Peyer's patch (tissue), 4 donors: ENCODE data around the gene CCDC83. TPM values are rescaled to one million over a fixed set of nuclear protein-coding genes. Genes with fewer than 3 reads are reported as not detected.
A peak's percentile ranks its signal among the peaks of the same experiment; 100 is the strongest.
"Not testable (repeated sequence)": the region's sequence is repeated elsewhere in the genome, so short reads cannot be mapped to it uniquely, and the experiment has no call there.

ENCODE experiments used
- DNase-seq, 3 donors: peaks; one replicate each; pipeline ENCODE4 v3.0.0-alpha.2; 2017 to 2019
- H3K27ac ChIP-seq, 4 donors: fragments of 200-600 bp; sonication (generic); one replicate each; pipeline ENCODE4 v1.5.1; 2016 to 2019
- H3K27me3 ChIP-seq, 2 donors: fragments of 200-600 bp; sonication (generic); one replicate each; pipeline ENCODE4 v1.5.1; 2019
- H3K36me3 ChIP-seq, 3 donors: fragments of 200-600 bp; sonication (generic); one replicate each; pipeline ENCODE4 v1.5.1; 2016 to 2019
- H3K4me1 ChIP-seq, 4 donors: fragments of 200-600 bp; sonication (generic); one replicate each; pipeline ENCODE4 v1.5.1; 2016 to 2019
- H3K4me3 ChIP-seq, 4 donors: fragments of 200-600 bp; sonication (generic); 1 replicate in 3 of 4; 2 replicates in 1 of 4; pipeline ENCODE4 v1.5.1; 2016 to 2019; ENCODE audit warnings: mild to moderate bottlenecking in 1 of 4
- H3K9me3 ChIP-seq, 4 donors: fragments of 200-600 bp; sonication (generic); one replicate each; pipeline ENCODE4 v1.5.1; 2016 to 2019; ENCODE audit warnings: mild to moderate bottlenecking in 1 of 4
- POLR2A ChIP-seq, 2 donors: fragments of 450-650 bp; IDR thresholded peaks; one replicate each; pipeline ENCODE4 v1.5.1; 2017; ENCODE audit warnings: antibody characterized with exemption in 2 of 2, mild to moderate bottlenecking in 2 of 2, moderate library complexity in 2 of 2
- total RNA-seq, 4 donors: library from RNA; depleted of rRNA; stranded (reverse); fragments of >200 nt; gene quantifications; one replicate each; pipeline ENCODE4 v1.1.0, GENCODE V29; 2016
- TF ChIP-seq, protein P1 (sequence below), 6 experiments: fragments of 450-650 bp in 4 of 6; fragments of 200-600 bp in 2 of 6; sonication (generic) in 1 of 6; IDR thresholded peaks; one replicate each; pipeline ENCODE4 v1.5.1; 2017 to 2019; ENCODE audit warnings: antibody characterized with exemption in 6 of 6, mild to moderate bottlenecking in 3 of 6, moderate library complexity in 1 of 6

The CCDC83 gene
- total RNA-seq, 4 donors from 2014 or later: not detected

DNA sequence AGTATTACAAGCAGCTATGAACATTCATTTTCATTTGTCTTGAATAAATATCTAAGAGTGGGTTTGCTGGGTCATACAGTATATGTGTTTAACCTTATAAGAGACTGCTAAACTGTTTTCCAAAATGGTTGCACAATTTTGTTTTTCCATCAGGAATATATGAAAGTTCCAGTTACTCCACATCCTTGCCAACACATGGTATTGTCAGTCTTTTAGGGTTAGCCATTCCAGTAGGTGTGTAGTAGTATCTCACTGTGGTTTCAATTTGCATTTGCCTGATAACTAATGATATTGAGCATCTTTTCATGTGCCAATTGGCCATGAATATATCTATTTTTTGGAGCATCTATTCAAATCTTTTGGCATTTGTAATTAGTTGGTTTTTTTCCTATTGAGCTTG is 7.7 kb upstream of the CCDC83 start:
- TF ChIP-seq, protein P1, sequence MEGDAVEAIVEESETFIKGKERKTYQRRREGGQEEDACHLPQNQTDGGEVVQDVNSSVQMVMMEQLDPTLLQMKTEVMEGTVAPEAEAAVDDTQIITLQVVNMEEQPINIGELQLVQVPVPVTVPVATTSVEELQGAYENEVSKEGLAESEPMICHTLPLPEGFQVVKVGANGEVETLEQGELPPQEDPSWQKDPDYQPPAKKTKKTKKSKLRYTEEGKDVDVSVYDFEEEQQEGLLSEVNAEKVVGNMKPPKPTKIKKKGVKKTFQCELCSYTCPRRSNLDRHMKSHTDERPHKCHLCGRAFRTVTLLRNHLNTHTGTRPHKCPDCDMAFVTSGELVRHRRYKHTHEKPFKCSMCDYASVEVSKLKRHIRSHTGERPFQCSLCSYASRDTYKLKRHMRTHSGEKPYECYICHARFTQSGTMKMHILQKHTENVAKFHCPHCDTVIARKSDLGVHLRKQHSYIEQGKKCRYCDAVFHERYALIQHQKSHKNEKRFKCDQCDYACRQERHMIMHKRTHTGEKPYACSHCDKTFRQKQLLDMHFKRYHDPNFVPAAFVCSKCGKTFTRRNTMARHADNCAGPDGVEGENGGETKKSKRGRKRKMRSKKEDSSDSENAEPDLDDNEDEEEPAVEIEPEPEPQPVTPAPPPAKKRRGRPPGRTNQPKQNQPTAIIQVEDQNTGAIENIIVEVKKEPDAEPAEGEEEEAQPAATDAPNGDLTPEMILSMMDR (IDR thresholded peaks at IDR 0.05): no peak
- no peak for TF ChIP-seq POLR2A (IDR thresholded peaks at IDR 0.05)
- Histone ChIP-seq H3K4me3 (no peak overlapping the region), H3K36me3 (no peaks in the 10 kb centered on the region), H3K27me3 (no peaks in the 10 kb centered on the region), H3K27ac (no peak overlapping the region), H3K9me3 (no peaks in the 10 kb centered on the region), H3K4me1 (no peaks in the 10 kb centered on the region)
- no peak for DNase-seq

DNA sequence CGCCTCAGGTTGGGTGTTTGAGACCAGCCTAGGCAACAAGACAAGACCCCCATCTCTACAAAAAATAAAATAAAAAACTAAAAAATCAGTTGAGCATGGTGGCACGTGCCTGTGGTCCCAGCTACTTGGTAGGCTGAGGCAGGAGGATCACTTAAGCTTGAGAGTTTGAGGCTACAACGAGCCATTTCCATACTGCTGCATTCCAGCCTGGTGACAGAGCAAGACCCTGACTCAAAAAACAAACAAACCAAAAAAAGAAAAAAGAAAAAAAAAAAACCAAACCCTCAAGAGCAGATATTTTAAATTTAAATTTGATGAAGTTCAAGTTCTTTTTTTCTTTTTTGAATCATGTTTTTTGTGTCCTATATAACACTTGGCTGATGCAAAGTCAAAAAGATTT is 7.2 kb upstream of the CCDC83 start:
- H3K27me3 ChIP-seq: no peaks in the 10 kb centered on the region
- no peaks in the 10 kb centered on the region for H3K9me3 ChIP-seq
- no peak overlapping the region for H3K27ac ChIP-seq
- H3K4me3 ChIP-seq: no peak overlapping the region
- no peak for DNase-seq
- no peaks in the 10 kb centered on the region for H3K36me3 ChIP-seq
- H3K4me1 ChIP-seq: no peaks in the 10 kb centered on the region
- no peak for TF ChIP-seq POLR2A (IDR thresholded peaks at IDR 0.05)
- TF ChIP-seq, protein P1 (IDR thresholded peaks at IDR 0.05): no peak

DNA sequence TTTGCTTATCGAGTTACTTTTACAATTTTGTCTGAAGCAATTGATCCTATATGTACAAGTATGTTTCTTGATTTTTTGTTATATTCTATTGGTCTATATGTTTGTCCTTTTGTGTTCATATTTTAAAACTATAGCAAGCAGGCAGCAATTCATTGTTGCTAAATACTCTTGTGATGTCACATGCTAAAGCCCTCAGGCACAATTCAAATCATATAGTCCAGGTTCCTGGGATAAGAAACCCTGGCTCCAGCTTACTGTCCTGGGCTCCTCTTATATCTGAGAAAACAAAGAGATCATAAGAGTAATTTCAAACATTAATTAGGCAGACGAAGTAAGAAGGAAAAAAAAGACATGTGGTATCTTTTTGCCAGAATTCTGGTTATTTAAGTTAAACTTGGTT is 6.6 kb upstream of the CCDC83 start:
- H3K27ac ChIP-seq: no peak overlapping the region
- no peak for DNase-seq
- no peak for TF ChIP-seq POLR2A (IDR thresholded peaks at IDR 0.05)
- TF ChIP-seq, protein P1 (IDR thresholded peaks at IDR 0.05): no peak
- H3K9me3 ChIP-seq: no peaks in the 10 kb centered on the region
- H3K4me3 ChIP-seq: no peak overlapping the region
- H3K4me1 ChIP-seq: no peaks in the 10 kb centered on the region
- H3K36me3 ChIP-seq: no peaks in the 10 kb centered on the region
- H3K27me3 ChIP-seq: no peaks in the 10 kb centered on the region

DNA sequence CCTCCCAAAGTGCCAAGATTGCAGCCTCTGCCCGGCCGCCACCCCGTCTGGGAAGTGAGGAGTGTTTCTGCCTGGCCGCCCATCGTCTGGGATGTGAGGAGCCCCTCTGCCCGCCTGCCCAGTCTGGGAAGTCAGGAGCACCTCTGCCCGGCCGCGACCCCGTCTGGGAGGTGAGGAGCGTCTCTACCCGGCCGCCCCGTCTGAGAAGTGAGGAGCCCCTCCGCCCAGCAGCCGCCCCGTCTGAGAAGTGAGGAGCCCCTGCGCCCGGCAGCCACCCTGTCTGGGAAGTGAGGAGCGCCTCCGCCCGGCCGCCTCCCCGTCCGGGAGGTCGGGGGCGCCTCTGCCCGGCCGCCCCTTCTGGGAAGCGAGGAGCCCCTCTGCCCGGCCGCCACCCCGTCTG is 2.4 kb upstream of the CCDC83 start:
- not testable (repeated sequence) for H3K27me3 ChIP-seq, H3K9me3 ChIP-seq, H3K27ac ChIP-seq, DNase-seq, H3K4me1 ChIP-seq, H3K4me3 ChIP-seq, H3K36me3 ChIP-seq

DNA sequence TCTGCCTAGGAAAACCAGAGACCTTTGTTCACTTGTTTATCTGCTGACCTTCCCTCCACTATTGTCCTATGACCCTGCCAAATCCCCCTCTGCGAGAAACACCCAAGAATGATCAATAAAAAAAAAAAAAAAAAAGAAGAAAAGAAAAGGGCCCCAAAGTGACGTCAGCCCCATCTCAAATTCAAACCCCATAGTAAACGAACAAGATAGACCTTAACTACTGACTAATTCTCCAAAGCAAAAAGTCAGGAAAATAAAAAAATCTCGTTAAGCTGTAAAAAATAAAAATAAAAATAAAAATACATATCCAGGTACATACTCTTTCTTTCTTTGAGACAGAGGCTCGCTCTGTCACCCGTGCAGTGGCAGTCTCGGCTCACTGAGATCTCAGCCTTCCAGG is 1.6 kb upstream of the CCDC83 start:
- not testable (repeated sequence) for H3K4me3 ChIP-seq, H3K27ac ChIP-seq, H3K9me3 ChIP-seq, H3K4me1 ChIP-seq, H3K27me3 ChIP-seq, DNase-seq, H3K36me3 ChIP-seq

DNA sequence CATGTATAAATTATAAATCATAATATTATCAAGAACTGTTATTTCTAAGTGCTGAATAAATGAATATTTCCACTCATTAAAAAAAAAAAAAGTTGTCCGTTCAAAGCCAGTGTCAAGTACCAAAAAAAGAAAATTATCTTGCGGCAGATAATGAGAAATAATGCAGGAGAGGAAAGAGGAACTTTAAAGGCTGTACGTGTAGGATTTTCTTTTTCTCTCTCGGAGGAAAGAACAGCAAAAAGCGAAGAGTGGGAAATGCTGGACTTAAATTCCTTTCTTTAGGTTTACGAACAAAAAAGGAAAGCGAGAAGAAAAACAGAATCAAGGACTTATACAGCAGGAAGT is 999 bp upstream of the CCDC83 start:
- Histone ChIP-seq H3K4me1 (peaks cover 0 to 5% (median 0%) of the 10 kb centered on the region in 4 donors), H3K27ac (peak overlapping the region; percentile 76 to 80 (median 78)), H3K36me3 (no peaks in the 10 kb centered on the region), H3K9me3 (no peaks in the 10 kb centered on the region), H3K27me3 (no peaks in the 10 kb centered on the region), H3K4me3 (peak overlapping the region; percentile 47 to 59 (median 56))
- no peak for DNase-seq
- TF ChIP-seq, protein P1 (IDR thresholded peaks at IDR 0.05): no peak
- no peak for TF ChIP-seq POLR2A (IDR thresholded peaks at IDR 0.05)

DNA sequence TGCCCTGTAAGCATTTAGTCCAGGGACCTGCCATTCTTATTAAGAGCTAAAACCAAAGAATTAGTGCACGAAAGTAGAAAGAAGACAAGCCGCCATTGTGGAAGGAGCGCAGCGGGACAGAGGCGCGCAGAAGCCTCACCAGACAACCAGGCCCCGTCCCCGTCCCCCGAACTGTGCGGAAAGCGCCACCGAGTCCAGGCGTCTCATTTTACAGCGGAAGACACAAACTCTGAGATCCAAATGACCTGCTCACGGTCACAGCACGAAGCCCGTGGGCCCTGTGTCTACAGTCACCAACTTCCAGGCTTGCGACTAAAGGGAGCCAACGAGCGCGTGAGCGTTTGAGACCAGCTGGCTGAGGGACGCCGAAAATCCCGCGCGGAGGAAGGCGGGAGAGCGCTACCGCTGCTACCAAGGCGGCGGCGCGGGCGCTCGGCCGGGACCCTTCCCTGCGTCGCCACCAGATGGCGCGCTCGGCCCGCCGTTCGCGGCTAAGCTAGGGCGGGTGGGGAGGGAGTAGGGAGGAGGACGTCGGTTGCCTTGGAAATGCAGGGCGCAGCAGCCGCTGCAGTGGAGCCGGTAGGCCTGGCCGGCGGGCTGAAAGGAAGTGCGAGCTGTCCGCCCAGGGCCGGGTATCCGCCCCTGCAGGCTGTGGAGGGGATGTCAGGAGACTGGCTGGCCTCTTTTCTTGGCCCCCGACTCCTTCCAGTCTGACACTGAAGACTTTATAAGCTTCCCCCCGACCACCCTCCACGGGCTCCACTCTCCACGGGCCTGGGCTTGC is 434 bp upstream of the CCDC83 start:
- peak; percentile 78 to 96 (median 95) for DNase-seq
- Histone ChIP-seq H3K4me3 (peak overlapping the region; percentile 47 to 59 (median 56)), H3K4me1 (peaks cover 0 to 5% (median 0%) of the 10 kb centered on the region in 4 donors), H3K27ac (peak overlapping the region; percentile 76 to 80 (median 78)), H3K9me3 (no peaks in the 10 kb centered on the region), H3K36me3 (no peaks in the 10 kb centered on the region), H3K27me3 (no peaks in the 10 kb centered on the region)
- TF ChIP-seq POLR2A (IDR thresholded peaks at IDR 0.05): no peak
- TF ChIP-seq, protein P1 (IDR thresholded peaks at IDR 0.05): peak; percentile 65 to 99 (median 94)
